Neural cell (in vitro differentiated cells): ENCODE measurements around the gene KATNAL1. TPM values are rescaled to one million over a fixed set of nuclear protein-coding genes. Genes with fewer than 3 reads are reported as not detected.

ENCODE experiments used
- H2AFZ ChIP-seq: fragments of 200-600, 300-800 bp; sonication (generic), shearing (Covaris generic); 2 replicates; pipeline ENCODE4 v1.6.0; 2014; ENCODE audit warnings: low read depth, mild to moderate bottlenecking, antibody characterized with exemption, low read length, moderate library complexity
- H3F3A ChIP-seq: fragments of 200-600 bp; shearing (Covaris generic); 2 replicates; pipeline ENCODE4 v1.6.1; 2016; ENCODE audit warnings: mild to moderate bottlenecking, moderate library complexity, mixed read lengths, antibody characterized with exemption, low read length; ENCODE audit not compliant: insufficient read depth, poor library complexity, severe bottlenecking
- H3K27ac ChIP-seq: fragments of 200-600, 300-800 bp; sonication (generic), shearing (Covaris generic); 2 replicates; pipeline ENCODE4 v1.5.1; 2014; ENCODE audit warnings: mild to moderate bottlenecking, low read length, moderate library complexity
- H3K27me3 ChIP-seq: fragments of 300-800, 200-600 bp; sonication (generic), shearing (Covaris generic); 2 replicates; pipeline ENCODE4 v1.6.0; 2014; ENCODE audit warnings: mild to moderate bottlenecking, low read depth, low read length, moderate library complexity; ENCODE audit not compliant: insufficient read depth
- H3K36me3 ChIP-seq: fragments of 300-800, 200-600 bp; sonication (generic), shearing (Covaris generic); 2 replicates; pipeline ENCODE4 v1.5.1; 2014; ENCODE audit warnings: mild to moderate bottlenecking, antibody characterized with exemption, low read length, moderate library complexity; ENCODE audit not compliant: insufficient read depth
- H3K4me2 ChIP-seq: fragments of 300-800, 200-600 bp; sonication (generic), shearing (Covaris generic); 2 replicates; pipeline ENCODE4 v1.6.0; 2014; ENCODE audit warnings: mild to moderate bottlenecking, low read length
- H3K4me3 ChIP-seq: fragments of 300-800, 200-600 bp; sonication (generic), shearing (Covaris generic); 2 replicates; pipeline ENCODE4 v1.5.1; 2014; ENCODE audit warnings: mild to moderate bottlenecking, low read length, moderate library complexity
- H3K79me2 ChIP-seq: fragments of 200-600 bp; shearing (Covaris generic); replicated peaks from 2 replicates; pipeline ENCODE4 v1.6.0; 2014; ENCODE audit warnings: mild to moderate bottlenecking, low read length, moderate library complexity; ENCODE audit not compliant: insufficient read depth
- H3K9ac ChIP-seq: fragments of 300-800, 200-600 bp; sonication (generic), shearing (Covaris generic); 2 replicates; pipeline ENCODE4 v1.6.1; 2016; ENCODE audit warnings: mild to moderate bottlenecking, low read length, mixed read lengths
- H3K9me2 ChIP-seq: fragments of 200-600 bp; shearing (Covaris generic); 2 replicates; pipeline ENCODE4 v1.6.1; 2016; ENCODE audit warnings: mild to moderate bottlenecking, low read length, mixed read lengths; ENCODE audit not compliant: insufficient read depth
- H3K9me3 ChIP-seq: fragments of 200-600, 300-800 bp; sonication (generic), shearing (Covaris generic); 2 replicates; pipeline ENCODE4 v1.6.1; 2016; ENCODE audit warnings: mild to moderate bottlenecking, mixed run types, low read length, moderate library complexity, mixed read lengths
- H4K20me1 ChIP-seq: fragments of 200-600 bp; shearing (Covaris generic); 2 replicates; pipeline ENCODE4 v1.6.1; 2016; ENCODE audit warnings: mild to moderate bottlenecking, mixed run types; ENCODE audit not compliant: insufficient read depth
- CTCF ChIP-seq: fragments of 450-650 bp; IDR thresholded peaks from 2 replicates; pipeline ENCODE4 v1.5.1; 2014; ENCODE audit warnings: antibody characterized with exemption, mild to moderate bottlenecking, moderate library complexity; ENCODE audit not compliant: poor library complexity, severe bottlenecking
- EP300 ChIP-seq: fragments of 450-650 bp; conservative IDR thresholded peaks from 2 replicates; pipeline ENCODE4 v1.6.1; 2014; ENCODE audit warnings: antibody characterized with exemption, mild to moderate bottlenecking, moderate library complexity; ENCODE audit not compliant: poor library complexity, severe bottlenecking
- EZH2 ChIP-seq: fragments of 200-600, 300-800 bp; shearing (Covaris generic), sonication (generic); IDR thresholded peaks from 2 replicates; pipeline ENCODE4 v1.6.1; 2014; ENCODE audit warnings: antibody characterized with exemption, low read length, borderline replicate concordance, mild to moderate bottlenecking; ENCODE audit not compliant: insufficient read depth, poor library complexity, severe bottlenecking
- MXI1 ChIP-seq: fragments of 450-650 bp; conservative IDR thresholded peaks from 2 replicates; pipeline ENCODE4 v1.6.1; 2014; ENCODE audit warnings: antibody characterized with exemption, mild to moderate bottlenecking; ENCODE audit not compliant: poor library complexity, severe bottlenecking
- POLR2AphosphoS5 ChIP-seq: IDR thresholded peaks from 2 replicates; pipeline ENCODE4 v1.6.1; 2012
- RAD21 ChIP-seq: fragments of 450-650 bp; conservative IDR thresholded peaks from 2 replicates; pipeline ENCODE4 v1.6.1; 2014; ENCODE audit warnings: antibody characterized with exemption, mild to moderate bottlenecking, moderate library complexity
- REST ChIP-seq: IDR thresholded peaks from 2 replicates; pipeline ENCODE4 v1.6.1; 2012; ENCODE audit warnings: borderline replicate concordance
- SMC3 ChIP-seq: fragments of 450-650 bp; conservative IDR thresholded peaks from 2 replicates; pipeline ENCODE4 v1.6.1; 2014; ENCODE audit warnings: antibody characterized with exemption, mild to moderate bottlenecking, moderate library complexity; ENCODE audit not compliant: poor library complexity
- TAF1 ChIP-seq: IDR thresholded peaks from 2 replicates; pipeline ENCODE4 v1.6.1; 2012; ENCODE audit warnings: low read depth
- polyA plus RNA-seq: library from polyadenylated mRNA; depleted of rRNA; stranded (reverse); fragments of >200 nt; gene quantifications from 2 replicates; pipeline ENCODE4 v1.2.3, GENCODE V29; 2014

The KATNAL1 gene
- polyA plus RNA-seq, 1 donor from 2014 or later, result 24.9 TPM

DNA sequence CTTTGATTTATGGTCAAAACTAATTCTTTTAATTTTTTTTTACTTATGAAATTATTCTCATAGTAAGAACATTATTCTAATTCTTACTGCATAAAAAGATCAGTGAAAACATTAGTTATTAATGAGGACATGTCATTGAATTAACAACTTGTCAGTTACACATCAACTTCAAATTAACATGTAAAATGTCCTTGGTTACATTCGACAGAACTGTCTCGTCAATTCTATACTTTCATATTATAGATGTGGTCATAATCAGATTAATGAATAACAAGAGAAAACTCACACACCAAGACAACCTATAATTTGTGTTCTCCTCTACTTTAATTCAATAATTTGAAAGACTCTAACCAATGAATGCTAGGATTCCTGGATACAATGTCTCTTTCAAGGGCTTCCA, 66.7 kb downstream of the KATNAL1 start:
- Histone ChIP-seq H4K20me1 (no peaks in the 10 kb centered on the region), H3K79me2 (no peaks in the 10 kb centered on the region), H3F3A (no peaks in the 10 kb centered on the region), H3K4me3 (no peak overlapping the region), H3K9me3 (no peaks in the 10 kb centered on the region), H3K4me2 (no peak overlapping the region), H3K27ac (no peak overlapping the region), H2AFZ (no peak overlapping the region), H3K36me3 (peaks cover 6% of the 10 kb centered on the region), H3K9ac (no peak overlapping the region), H3K9me2 (no peaks in the 10 kb centered on the region), H3K27me3 (no peaks in the 10 kb centered on the region)
- TF ChIP-seq EZH2 (no peak), REST (no peak), TAF1 (no peak), CTCF (no peak), MXI1 (no peak), EP300 (no peak), POLR2AphosphoS5 (no peak), RAD21 (no peak), SMC3 (no peak)

DNA sequence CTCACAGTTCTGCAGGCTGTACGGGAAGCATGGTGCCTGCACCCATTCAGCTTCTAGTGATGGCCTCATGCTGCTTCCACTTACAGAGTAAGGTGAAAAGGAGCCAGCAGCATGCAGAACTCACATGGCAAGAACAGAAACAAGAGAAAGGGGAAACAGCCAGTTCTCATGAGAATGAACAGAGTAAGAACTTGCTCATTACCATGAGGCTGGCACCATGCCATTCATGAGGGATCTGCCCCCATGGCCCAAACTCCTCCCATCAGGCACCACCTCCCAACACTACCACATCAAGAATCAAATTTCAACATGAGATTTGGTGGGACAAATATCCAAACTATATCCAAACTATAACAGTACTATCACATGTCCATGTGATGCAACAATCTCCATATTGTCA, 72.1 kb downstream of the KATNAL1 start:
- Histone ChIP-seq H3K27me3 (no peaks in the 10 kb centered on the region), H4K20me1 (no peaks in the 10 kb centered on the region), H2AFZ (no peak overlapping the region), H3K79me2 (no peaks in the 10 kb centered on the region), H3K9ac (no peak overlapping the region), H3K9me2 (no peaks in the 10 kb centered on the region), H3F3A (no peaks in the 10 kb centered on the region), H3K27ac (no peak overlapping the region), H3K4me2 (no peak overlapping the region), H3K36me3 (peaks cover 15% of the 10 kb centered on the region), H3K4me3 (no peak overlapping the region), H3K9me3 (peaks cover 7% of the 10 kb centered on the region)
- TF ChIP-seq POLR2AphosphoS5 (no peak), MXI1 (no peak), EZH2 (no peak), REST (no peak), CTCF (no peak), SMC3 (no peak), RAD21 (no peak), TAF1 (no peak), EP300 (no peak)
